HepG2 (cell line): ENCODE data around the gene OGFR. TPM values are rescaled to one million over a fixed set of nuclear protein-coding genes. Genes with fewer than 3 reads are reported as not detected.

Source experiments
- ASH2L ChIP-seq: fragments of 300-600, 200-600 bp; sonication (generic); IDR thresholded peaks from 2 replicates; pipeline ENCODE4 v1.7.0; 2017; ENCODE audit warnings: low read depth, mild to moderate bottlenecking, moderate library complexity, mixed read lengths, low read length; ENCODE audit not compliant: insufficient read length
- CCAR2 ChIP-seq: fragments of 200-400 bp; formaldehyde crosslinking; optimal IDR thresholded peaks from 2 replicates; pipeline ENCODE3; 2018; ENCODE audit warnings: low read depth, mild to moderate bottlenecking, low read length, moderate library complexity
- GABPB1 ChIP-seq: IDR thresholded peaks from 2 replicates; pipeline ENCODE4 v1.6.1; 2016; ENCODE audit warnings: mild to moderate bottlenecking, missing genetic modification reagents, moderate library complexity, missing compliant biosample characterization
- HCFC1 ChIP-seq: fragments of 150-350 bp; IDR thresholded peaks from 2 replicates; pipeline ENCODE4 v1.6.1; 2014; ENCODE audit warnings: low read depth, low read length
- HES4 ChIP-seq: sonication (generic); formaldehyde crosslinking; IDR thresholded peaks from 2 replicates; pipeline ENCODE4 v1.9.0; 2021; ENCODE audit warnings: mild to moderate bottlenecking, missing genetic modification reagents, borderline replicate concordance
- HNRNPUL1 ChIP-seq: fragments of 200-400 bp; formaldehyde crosslinking; IDR thresholded peaks from 2 replicates; pipeline ENCODE4 v1.6.1; 2017; ENCODE audit warnings: low read depth, mild to moderate bottlenecking, low read length, moderate library complexity
- KLF16 ChIP-seq, 2 experiments: sonication (generic) in 1 of 2; formaldehyde crosslinking in 1 of 2; IDR thresholded peaks; 2 replicates each; pipeline versions ENCODE4 v1.6.1 to v1.8.0; 2016 to 2023; ENCODE audit warnings: missing genetic modification reagents in 2 of 2, missing compliant biosample characterization in 1 of 2
- MLLT10 ChIP-seq: sonication (generic); formaldehyde crosslinking; IDR thresholded peaks from 2 replicates; pipeline ENCODE4 v1.4.0; 2020; ENCODE audit warnings: missing genetic modification reagents
- NR1H2 ChIP-seq: sonication (generic); formaldehyde crosslinking; IDR thresholded peaks from 2 replicates; pipeline ENCODE4 v1.8.1; 2022; ENCODE audit warnings: low read depth, missing genetic modification reagents, borderline replicate concordance
- PHF5A ChIP-seq: IDR thresholded peaks from one replicate; pipeline ENCODE4 v1.6.1; 2018; ENCODE audit warnings: low read depth, missing genetic modification reagents; ENCODE audit not compliant: unreplicated experiment
- RFX1 ChIP-seq: fragments of 450-650 bp; IDR thresholded peaks from 2 replicates; pipeline ENCODE4 v1.6.1; 2017
- SKI ChIP-seq: fragments of 450-650 bp; IDR thresholded peaks from one replicate; pipeline ENCODE4 v1.6.1; 2018; ENCODE audit warnings: mild to moderate bottlenecking; ENCODE audit not compliant: partially characterized antibody
- ZFP82 ChIP-seq: sonication (generic); formaldehyde crosslinking; IDR thresholded peaks from 2 replicates; pipeline ENCODE4 v1.5.1; 2020; ENCODE audit warnings: mild to moderate bottlenecking, missing genetic modification reagents, borderline replicate concordance
- ZNF317 ChIP-seq: sonication (generic); formaldehyde crosslinking; IDR thresholded peaks from 2 replicates; pipeline ENCODE4 v1.5.0; 2020; ENCODE audit warnings: mild to moderate bottlenecking, missing genetic modification reagents
- ZNF326 ChIP-seq: sonication (generic); formaldehyde crosslinking; IDR thresholded peaks from 2 replicates; pipeline ENCODE4 v1.4.0; 2020; ENCODE audit warnings: missing genetic modification reagents, borderline replicate concordance
- ZNF33B ChIP-seq: sonication (generic); formaldehyde crosslinking; IDR thresholded peaks from 2 replicates; pipeline ENCODE4 v1.5.1; 2020; ENCODE audit warnings: mild to moderate bottlenecking, missing genetic modification reagents
- ZNF549 ChIP-seq: sonication (generic); formaldehyde crosslinking; IDR thresholded peaks from 2 replicates; pipeline ENCODE4 v1.5.0; 2020; ENCODE audit warnings: missing genetic modification reagents
- ZNF598 ChIP-seq: sonication (generic); formaldehyde crosslinking; IDR thresholded peaks from 2 replicates; pipeline ENCODE4 v1.5.1; 2020; ENCODE audit warnings: mild to moderate bottlenecking, missing genetic modification reagents, borderline replicate concordance
- ZNF761 ChIP-seq: sonication (generic); formaldehyde crosslinking; conservative IDR thresholded peaks from 2 replicates; pipeline ENCODE4 v1.4.0; 2020; ENCODE audit warnings: mild to moderate bottlenecking, missing genetic modification reagents
- ZZZ3 ChIP-seq: sonication (generic); formaldehyde crosslinking; IDR thresholded peaks from 2 replicates; pipeline ENCODE4 v1.4.0; 2020; ENCODE audit warnings: missing genetic modification reagents, mild to moderate bottlenecking, borderline replicate concordance
- polyA plus RNA-seq, 8 experiments: library from polyadenylated mRNA; depleted of rRNA in 3 of 8; stranded (reverse) in 7 of 8; unstranded in 1 of 8; fragments of >200 nt; fragmentation: Illumina TruSeq in 4 of 8; extraction: Trizol in 4 of 8; gene quantifications; 2 replicates each; pipeline versions ENCODE4 v1.2.1 to v1.2.3, GENCODE V29; 2011 to 2016; ENCODE audit warnings: low read depth in 4 of 8, missing spikeins in 1 of 8, mixed read lengths in 1 of 8; ENCODE audit not compliant: insufficient read depth in 1 of 8
- total RNA-seq, 5 experiments: library from RNA; depleted of rRNA; stranded (reverse); fragments of >200 nt; fragmentation: Illumina TruSeq; extraction: Trizol; gene quantifications; 2 replicates each; pipeline ENCODE4 v1.2.3, GENCODE V29; 2016; ENCODE audit warnings: low read depth in 1 of 5
- TF ChIP-seq, protein P1 (sequence below): IDR thresholded peaks from 2 replicates; pipeline ENCODE4 v1.4.0; 2020; ENCODE audit warnings: mild to moderate bottlenecking, missing genetic modification reagents
- TF ChIP-seq, protein P2 (sequence below), 2 experiments: fragments of 450-650 bp in 1 of 2; sonication (generic) in 1 of 2; formaldehyde crosslinking; IDR thresholded peaks; 2 replicates each; pipeline versions ENCODE4 v1.5.0 to v1.8.0; 2020 to 2022; ENCODE audit warnings: mild to moderate bottlenecking in 1 of 2, missing genetic modification reagents in 1 of 2
- TF ChIP-seq, protein P3 (sequence below): sonication (generic); formaldehyde crosslinking; IDR thresholded peaks from 2 replicates; pipeline ENCODE4 v1.9.0; 2022; ENCODE audit warnings: missing genetic modification reagents, mild to moderate bottlenecking, borderline replicate concordance

The OGFR gene
- total and polyA plus RNA-seq, 2 of the 13 experiments (the other 11 are each of a cell fraction or from before 2014, with no cell fraction given), result 47.7 to 81.8 TPM

DNA sequence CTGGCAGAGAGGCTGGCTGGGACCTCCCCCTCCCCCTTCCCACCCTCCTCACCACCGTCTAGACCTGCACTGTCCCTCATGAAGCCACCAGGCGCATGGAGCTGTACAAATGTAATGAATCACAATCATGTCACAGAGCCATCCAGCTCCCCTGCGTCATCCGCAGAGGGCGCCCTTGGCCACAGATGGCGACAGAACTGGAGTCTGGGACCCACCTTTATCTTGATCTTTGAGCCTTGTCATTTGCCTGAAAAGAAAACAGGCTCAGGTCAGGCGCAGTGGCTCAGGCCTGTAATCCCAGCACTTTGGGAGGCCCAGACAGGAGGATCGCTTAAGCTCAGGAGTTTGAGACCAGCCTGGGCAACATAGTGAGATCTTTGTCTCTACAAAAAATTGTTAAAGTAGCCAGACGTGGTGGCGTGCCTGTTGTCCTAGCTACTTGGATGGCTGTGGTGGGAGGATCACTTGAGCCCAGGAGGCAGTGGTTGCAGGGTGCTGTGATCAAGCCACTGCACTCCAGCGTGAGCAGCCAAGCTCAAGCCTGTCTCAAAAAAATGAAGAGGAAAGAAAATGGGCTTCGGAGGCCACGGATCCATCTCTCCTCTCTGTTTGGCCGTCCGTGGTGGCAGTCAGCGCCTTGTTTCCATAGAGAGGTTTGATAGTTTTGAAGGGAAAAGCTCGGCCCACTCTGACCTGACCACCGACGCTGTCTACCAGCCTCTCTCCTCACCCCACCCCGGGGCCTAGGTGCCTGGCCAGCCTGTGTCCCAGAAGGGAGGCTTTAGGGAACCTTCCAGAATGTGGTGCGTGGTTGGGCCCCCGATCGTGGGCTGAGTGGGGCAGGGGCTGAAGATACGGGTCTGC is 18.4 kb downstream of the OGFR start (continued):
- peak; percentile 85; the same call in 1 of the 2 replicates for TF ChIP-seq ZNF761 (CRISPR knock-in tag)
- TF ChIP-seq, protein P1, sequence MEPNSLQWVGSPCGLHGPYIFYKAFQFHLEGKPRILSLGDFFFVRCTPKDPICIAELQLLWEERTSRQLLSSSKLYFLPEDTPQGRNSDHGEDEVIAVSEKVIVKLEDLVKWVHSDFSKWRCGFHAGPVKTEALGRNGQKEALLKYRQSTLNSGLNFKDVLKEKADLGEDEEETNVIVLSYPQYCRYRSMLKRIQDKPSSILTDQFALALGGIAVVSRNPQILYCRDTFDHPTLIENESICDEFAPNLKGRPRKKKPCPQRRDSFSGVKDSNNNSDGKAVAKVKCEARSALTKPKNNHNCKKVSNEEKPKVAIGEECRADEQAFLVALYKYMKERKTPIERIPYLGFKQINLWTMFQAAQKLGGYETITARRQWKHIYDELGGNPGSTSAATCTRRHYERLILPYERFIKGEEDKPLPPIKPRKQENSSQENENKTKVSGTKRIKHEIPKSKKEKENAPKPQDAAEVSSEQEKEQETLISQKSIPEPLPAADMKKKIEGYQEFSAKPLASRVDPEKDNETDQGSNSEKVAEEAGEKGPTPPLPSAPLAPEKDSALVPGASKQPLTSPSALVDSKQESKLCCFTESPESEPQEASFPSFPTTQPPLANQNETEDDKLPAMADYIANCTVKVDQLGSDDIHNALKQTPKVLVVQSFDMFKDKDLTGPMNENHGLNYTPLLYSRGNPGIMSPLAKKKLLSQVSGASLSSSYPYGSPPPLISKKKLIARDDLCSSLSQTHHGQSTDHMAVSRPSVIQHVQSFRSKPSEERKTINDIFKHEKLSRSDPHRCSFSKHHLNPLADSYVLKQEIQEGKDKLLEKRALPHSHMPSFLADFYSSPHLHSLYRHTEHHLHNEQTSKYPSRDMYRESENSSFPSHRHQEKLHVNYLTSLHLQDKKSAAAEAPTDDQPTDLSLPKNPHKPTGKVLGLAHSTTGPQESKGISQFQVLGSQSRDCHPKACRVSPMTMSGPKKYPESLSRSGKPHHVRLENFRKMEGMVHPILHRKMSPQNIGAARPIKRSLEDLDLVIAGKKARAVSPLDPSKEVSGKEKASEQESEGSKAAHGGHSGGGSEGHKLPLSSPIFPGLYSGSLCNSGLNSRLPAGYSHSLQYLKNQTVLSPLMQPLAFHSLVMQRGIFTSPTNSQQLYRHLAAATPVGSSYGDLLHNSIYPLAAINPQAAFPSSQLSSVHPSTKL (CRISPR knock-in tag), result peak; percentile 83
- peak; percentile 98 for TF ChIP-seq SKI
- no peak for TF ChIP-seq MLLT10 (CRISPR knock-in tag)
- TF ChIP-seq RFX1, result no peak
- peak; percentile 54; the same call in 1 of the 2 replicates for TF ChIP-seq ZNF598 (CRISPR knock-in tag)
- TF ChIP-seq ZNF549 (CRISPR knock-in tag), result no peak
- peak; percentile 47; the same call in 1 of the 2 replicates for TF ChIP-seq GABPB1 (CRISPR knock-in tag)
- peak; percentile 78 for TF ChIP-seq ASH2L
- peak in 1 of 2 experiments; percentile 95; a peak in 1 of 4 replicates for TF ChIP-seq KLF16 (CRISPR knock-in tag; IDR thresholded peaks at IDR 0.05)
- TF ChIP-seq, protein P2, sequence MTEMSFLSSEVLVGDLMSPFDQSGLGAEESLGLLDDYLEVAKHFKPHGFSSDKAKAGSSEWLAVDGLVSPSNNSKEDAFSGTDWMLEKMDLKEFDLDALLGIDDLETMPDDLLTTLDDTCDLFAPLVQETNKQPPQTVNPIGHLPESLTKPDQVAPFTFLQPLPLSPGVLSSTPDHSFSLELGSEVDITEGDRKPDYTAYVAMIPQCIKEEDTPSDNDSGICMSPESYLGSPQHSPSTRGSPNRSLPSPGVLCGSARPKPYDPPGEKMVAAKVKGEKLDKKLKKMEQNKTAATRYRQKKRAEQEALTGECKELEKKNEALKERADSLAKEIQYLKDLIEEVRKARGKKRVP (CRISPR knock-in tag; IDR thresholded peaks at IDR 0.05), result no peak
- TF ChIP-seq ZNF33B (CRISPR knock-in tag), result 0 out of 2 replicates have a peak, but pooled peaks have one; percentile 70
- TF ChIP-seq HES4 (CRISPR knock-in tag), result no peak; the same call in none of the 2 replicates
- peak; percentile 76; the same call in 1 of the 2 replicates for TF ChIP-seq ZNF317 (CRISPR knock-in tag)
- TF ChIP-seq ZNF326 (CRISPR knock-in tag), result 0 out of 2 replicates have a peak, but pooled peaks have one; percentile 35
- 0 out of 2 replicates have a peak, but pooled peaks have one; percentile 45 for TF ChIP-seq NR1H2 (CRISPR knock-in tag)
- TF ChIP-seq CCAR2, result no peak
- TF ChIP-seq ZFP82 (CRISPR knock-in tag), result no peak
- TF ChIP-seq, protein P3, sequence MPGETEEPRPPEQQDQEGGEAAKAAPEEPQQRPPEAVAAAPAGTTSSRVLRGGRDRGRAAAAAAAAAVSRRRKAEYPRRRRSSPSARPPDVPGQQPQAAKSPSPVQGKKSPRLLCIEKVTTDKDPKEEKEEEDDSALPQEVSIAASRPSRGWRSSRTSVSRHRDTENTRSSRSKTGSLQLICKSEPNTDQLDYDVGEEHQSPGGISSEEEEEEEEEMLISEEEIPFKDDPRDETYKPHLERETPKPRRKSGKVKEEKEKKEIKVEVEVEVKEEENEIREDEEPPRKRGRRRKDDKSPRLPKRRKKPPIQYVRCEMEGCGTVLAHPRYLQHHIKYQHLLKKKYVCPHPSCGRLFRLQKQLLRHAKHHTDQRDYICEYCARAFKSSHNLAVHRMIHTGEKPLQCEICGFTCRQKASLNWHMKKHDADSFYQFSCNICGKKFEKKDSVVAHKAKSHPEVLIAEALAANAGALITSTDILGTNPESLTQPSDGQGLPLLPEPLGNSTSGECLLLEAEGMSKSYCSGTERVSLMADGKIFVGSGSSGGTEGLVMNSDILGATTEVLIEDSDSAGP (CRISPR knock-in tag), result peak; percentile 85
- peak; percentile 95 for TF ChIP-seq PHF5A (CRISPR knock-in tag)
- TF ChIP-seq HCFC1, result no peak; the same call in 1 of the 2 replicates
- TF ChIP-seq HNRNPUL1, result no peak
- 0 out of 2 replicates have a peak, but pooled peaks have one; percentile 56 for TF ChIP-seq ZZZ3 (CRISPR knock-in tag)
